Activated naive CD4-positive, alpha-beta T cell treated with Interleukin-2 at 50 U/mL for 16 hours (primary cell): Measurements from ENCODE around the gene ARMCX5.

Experiments
- DNase-seq: peaks from one replicate; pipeline ENCODE4 v3.0.0-alpha.2; 2020

Gene ARMCX5

GRCh38 chrX:102599084-102599950 lies at the start of gene ARMCX5:
Gene ARMCX5 (plus strand): TSS chrX:102599515. CDS start chrX:102602142, 2,627 bp downstream.
- DNase-seq, result peak; percentile 73

DNA sequence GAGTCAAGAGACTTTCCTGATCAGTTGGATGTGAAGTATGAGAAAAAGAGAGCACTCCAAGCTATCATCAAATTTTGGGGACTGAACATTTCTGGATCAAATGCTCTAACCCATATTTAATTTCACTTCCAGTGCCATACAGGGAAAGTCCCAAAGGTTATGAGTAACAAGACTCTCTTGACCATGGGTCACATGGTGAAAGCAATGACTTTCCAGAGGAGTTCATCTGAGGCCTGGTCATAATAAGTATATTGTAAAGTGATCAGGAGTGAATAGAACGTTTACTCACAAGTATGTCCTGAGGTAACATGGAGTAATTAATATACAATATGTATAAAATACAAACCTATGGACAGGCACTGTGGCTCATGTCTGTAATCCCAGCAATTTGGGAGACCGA lies 40.7 kb upstream of the ARMCX5 start:
- DNase-seq, result no peak

DNA sequence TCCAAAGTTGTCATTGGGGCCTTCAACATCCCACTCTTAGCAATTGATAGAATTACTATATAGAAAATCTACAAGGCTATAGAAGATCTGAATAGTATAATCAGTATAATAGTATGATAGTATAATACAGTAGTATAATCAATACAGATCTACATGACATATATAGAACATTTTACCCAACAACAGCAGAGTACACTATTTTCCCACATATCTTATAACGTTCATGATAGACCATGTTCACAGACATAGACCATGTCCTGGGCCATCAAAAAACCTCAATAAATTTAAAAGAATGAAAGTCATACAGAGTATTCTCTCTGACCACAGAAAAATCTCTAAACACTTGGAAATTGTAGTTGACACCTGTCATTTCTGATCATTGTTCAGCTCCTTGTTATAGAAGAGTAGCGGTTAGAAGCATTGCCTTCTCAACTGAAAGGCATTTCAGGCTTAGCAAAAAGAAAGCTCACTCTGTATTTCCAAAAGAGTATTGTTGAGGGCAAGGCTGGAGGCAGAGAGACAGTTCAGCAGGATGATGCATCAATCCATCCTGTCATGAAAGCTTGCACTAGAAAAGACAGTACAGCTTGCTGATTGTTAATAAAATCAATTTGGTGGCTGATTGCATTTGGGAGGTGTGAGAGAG lies 38.8 kb upstream of the ARMCX5 start:
- DNase-seq, result no peak

DNA sequence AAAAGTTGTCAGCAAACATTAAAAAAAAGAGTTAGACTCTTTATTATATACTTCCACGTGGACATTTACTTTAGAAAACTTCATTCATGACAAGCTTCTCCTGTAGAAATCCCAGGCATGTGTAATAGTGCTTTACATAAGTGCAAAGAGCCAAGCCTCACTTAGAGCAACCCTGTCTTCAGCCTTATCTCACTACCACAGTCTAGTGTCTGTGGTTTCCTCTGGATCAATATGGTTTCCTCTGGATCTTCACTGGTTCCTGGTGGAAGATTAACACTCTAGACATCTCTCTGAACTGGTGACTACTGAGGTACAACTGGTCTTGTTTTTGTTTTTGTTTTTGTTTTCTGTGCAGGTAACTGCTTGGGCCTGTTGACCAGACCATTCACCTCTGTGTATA lies 18.4 kb upstream of the ARMCX5 start:
- no peak for DNase-seq

DNA sequence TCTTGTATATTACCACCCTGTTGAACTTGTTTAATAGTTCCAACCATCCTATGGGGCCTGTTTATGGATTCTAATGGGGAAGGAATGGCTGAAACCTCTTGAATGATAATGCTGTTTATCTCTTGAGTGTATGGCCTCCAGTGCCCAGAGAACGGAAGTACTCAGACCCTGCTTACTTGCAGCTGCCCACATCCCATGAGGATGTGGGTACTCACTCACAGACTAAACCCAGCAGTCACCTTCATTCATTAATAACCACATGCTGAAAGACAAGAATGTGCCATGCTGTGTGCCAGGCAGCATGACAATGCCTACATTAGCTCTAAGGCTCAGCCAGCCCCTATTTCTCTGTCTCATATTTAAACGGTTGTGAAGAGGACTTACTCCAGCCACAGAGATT lies 5.9 kb upstream of the ARMCX5 start:
- DNase-seq, result no peak

DNA sequence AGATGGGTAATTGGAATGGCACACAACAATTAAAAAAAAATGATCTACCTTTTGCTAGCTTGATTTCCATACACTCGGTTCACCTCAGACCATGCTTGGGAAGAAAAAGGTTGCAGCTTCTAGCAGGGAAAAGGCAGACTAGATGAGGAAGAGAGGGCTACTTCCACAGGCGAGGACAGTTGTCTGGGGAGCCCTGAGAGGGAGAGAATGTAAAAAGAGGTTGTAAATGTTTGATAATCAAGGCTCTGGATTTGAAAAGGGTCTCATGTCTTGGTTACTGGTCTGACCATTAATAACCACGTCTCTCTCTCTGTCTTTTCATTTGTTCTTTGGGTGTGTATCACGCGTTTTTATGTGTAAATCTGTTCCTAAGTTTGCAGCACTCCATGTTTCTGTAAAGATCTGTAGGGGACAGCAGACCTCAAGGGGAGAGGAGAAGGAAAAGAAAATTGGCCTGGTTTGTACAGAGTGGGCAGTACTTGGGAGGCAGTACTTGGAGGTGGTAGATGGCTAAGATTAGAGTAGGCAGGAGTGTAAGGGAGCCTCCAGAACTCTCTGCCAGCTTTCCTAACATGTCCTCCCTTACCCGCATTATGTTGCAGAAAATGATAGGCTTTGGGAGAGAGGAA lies 750 bp downstream of the ARMCX5 start:
- DNase-seq, result no peak

DNA sequence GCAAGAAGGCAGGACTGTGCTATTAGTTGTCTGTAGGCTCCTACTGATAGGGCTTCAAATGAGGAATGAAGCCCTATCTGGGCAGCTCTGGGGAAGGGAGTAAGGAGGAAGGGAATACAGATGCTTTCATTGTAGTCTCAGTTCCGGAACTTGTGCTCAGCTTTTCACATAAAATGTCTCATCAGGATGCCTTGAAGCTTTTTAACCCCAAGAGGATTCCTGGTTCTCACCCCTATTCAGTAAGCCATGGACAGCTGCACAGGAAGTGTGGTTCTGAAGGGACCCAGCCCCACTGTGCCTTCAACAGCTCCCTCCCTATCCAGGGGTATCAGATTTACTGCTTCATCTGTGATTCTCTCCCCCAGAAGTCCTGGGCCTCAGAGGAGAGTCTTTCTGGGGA lies 5.0 kb downstream of the ARMCX5 start:
- no peak for DNase-seq

- DNase-seq, result no peak
Observed at GRCh38 chrX:102606115-102606514, 6.8 kb downstream of the ARMCX5 start.

DNA sequence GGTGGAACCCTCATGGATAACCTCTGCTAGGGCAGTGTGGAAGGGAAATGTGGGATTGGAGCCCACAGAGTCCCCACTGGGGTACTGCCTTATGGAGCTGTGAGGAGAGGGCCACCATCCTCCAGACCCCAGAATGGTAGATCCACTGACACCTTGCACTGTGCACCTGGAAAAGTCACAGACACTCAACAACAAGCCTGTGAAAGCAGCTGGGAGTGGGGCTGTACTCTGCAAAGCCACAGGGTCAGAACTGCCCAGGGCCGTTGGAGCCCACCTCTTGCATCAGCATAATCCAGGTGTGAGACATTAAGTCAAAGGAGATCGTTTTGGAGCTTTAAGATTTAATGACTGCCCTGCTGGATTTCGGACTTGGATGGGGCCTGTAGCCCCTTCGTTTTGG lies 11.6 kb downstream of the ARMCX5 start:
- DNase-seq, result no peak

DNA sequence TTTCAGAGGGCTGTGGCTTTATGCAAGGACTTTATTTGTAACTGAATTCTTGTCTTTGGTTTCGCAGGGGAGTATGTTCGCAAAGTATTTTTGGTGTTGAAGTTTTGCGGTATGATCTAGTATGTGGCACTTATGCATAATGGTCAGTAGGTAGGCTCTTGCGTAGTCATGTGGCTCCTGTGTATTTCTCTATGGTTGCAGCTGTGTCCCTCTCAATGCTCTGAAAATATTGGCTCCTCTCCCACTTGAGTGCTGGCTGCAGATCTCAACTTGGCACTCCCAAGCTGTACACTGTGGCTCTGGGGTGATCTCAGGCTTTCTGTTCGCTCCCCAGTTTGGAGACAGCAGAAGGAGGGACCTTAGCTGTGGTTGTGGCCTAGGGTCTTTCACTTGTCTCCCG lies 24.8 kb downstream of the ARMCX5 start:
- DNase-seq, result no peak

GRCh38 chrX:102627640-102628039 lies 28.3 kb downstream of the ARMCX5 start:
- DNase-seq, result no peak

GRCh38 chrX:102637561-102637960 lies 38.2 kb downstream of the ARMCX5 start:
- no peak for DNase-seq

DNA sequence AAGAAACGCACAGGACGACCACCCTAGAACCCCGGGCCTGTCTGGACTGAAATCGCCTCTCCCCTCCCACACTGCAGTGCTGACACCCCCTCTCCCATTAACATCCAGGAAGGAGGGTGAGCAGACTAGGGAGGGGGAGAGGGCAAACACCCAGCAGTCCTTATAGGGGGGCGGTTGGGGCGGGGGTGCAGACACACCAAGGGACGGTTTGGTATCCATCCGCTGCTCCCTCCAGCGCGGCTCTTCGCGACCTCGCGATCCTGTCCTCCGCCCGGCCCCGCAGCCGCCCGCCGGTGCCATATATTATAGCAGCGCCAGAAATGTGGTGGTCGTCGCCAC lies 51.6 kb downstream of the ARMCX5 start:
- no peak for DNase-seq

GRCh38 chrX:102651242-102652011 lies 52.1 kb downstream of the ARMCX5 start, which contains the start of gene GPRASP1:
Gene GPRASP1 (plus strand): TSS chrX:102651483. CDS start chrX:102653914, 2,431 bp downstream.
- DNase-seq, result peak; percentile 59

- DNase-seq, result peak; percentile 55
Observed at GRCh38 chrX:102652031-102652688, 52.8 kb downstream of the ARMCX5 start.
